ENCODE results near the gene C15orf39. TPM values are rescaled to one million over a fixed set of nuclear protein-coding genes. Genes with fewer than 3 reads are reported as not detected.

Gene C15orf39
- total and polyA plus RNA-seq, 9 of the 15 experiments (the other 6 are each of a cell fraction or from before 2014, with no cell fraction given), result 0.31 to 29.8 (median 4.4) TPM

GRCh38 chr15:75228787-75229186, 27.1 kb downstream of the C15orf39 start (continued):
- TF ChIP-seq CLOCK (CRISPR knock-in tag; IDR thresholded peaks at IDR 0.05; ENCODE audit: borderline replicate concordance), result no peak
- TF ChIP-seq PPARD (CRISPR knock-in tag; IDR thresholded peaks at IDR 0.05), result no peak
- TF ChIP-seq CREB3L1 (IDR thresholded peaks at IDR 0.05; ENCODE audit: borderline replicate concordance, low read depth), result no peak
- no peak for TF ChIP-seq ARID1B (IDR thresholded peaks at IDR 0.05)
- no peak for TF ChIP-seq ZNF75A (CRISPR knock-in tag; IDR thresholded peaks at IDR 0.05)
- TF ChIP-seq MEF2A (IDR thresholded peaks at IDR 0.05; ENCODE audit: control insufficient read depth, low read depth, low read length), result no peak
- TF ChIP-seq SMARCB1 (IDR thresholded peaks at IDR 0.05; ENCODE audit: insufficient read length, low read depth), result no peak
- no peak for TF ChIP-seq HBP1 (CRISPR knock-in tag; IDR thresholded peaks at IDR 0.05)
